Keratinocyte (primary cell): ENCODE data around the gene SCRN1. TPM values are rescaled to one million over a fixed set of nuclear protein-coding genes. Genes with fewer than 3 reads are reported as not detected.

Source experiments
- DNase-seq: peaks from one replicate; pipeline ENCODE4 v3.0.0-alpha.2; 2011; ENCODE audit warnings: low read depth, missing footprints, low spot score
- FAIRE-seq: peaks from 2 replicates; lab custom pipeline; 2011; peaks lifted over from hg19 to GRCh38; lab: Jason Lieb, UNC
- H2AFZ ChIP-seq: 2 replicates; pipeline ENCODE4 v1.6.0; 2012; ENCODE audit warnings: low read length, control low read depth, inconsistent platforms; ENCODE audit not compliant: control insufficient read depth
- H3K27ac ChIP-seq: 2 replicates; pipeline ENCODE4 v1.5.1; 2011; ENCODE audit warnings: low read length; ENCODE audit not compliant: control insufficient read depth, insufficient read depth
- H3K27me3 ChIP-seq: 3 replicates; pipeline ENCODE4 v1.6.0; 2011; ENCODE audit warnings: low read length; ENCODE audit not compliant: control insufficient read depth, insufficient read depth; ENCODE audit errors: extremely low read depth
- H3K36me3 ChIP-seq, 2 experiments: 2 replicates in 1 of 2; 3 replicates in 1 of 2; pipeline ENCODE4 v1.5.1; 2011; ENCODE audit warnings: low read length in 2 of 2, mild to moderate bottlenecking in 1 of 2; ENCODE audit not compliant: control insufficient read depth in 2 of 2, insufficient read depth in 2 of 2; ENCODE audit errors: extremely low read depth in 1 of 2
- H3K4me1 ChIP-seq: 3 replicates; pipeline ENCODE4 v1.5.1; 2011; ENCODE audit warnings: low read length; ENCODE audit not compliant: control insufficient read depth, insufficient read depth; ENCODE audit errors: extremely low read depth
- H3K4me2 ChIP-seq: 3 replicates; pipeline ENCODE4 v1.6.0; 2011; ENCODE audit warnings: low read depth, low read length; ENCODE audit not compliant: control insufficient read depth, insufficient read depth; ENCODE audit errors: extremely low read depth
- H3K4me3 ChIP-seq, 3 experiments: fragments of 200-600 bp in 1 of 3; sonication (generic) in 1 of 3; 2 replicates in 2 of 3; 3 replicates in 1 of 3; pipeline ENCODE4 v1.5.1; 2011 to 2016; ENCODE audit warnings: low read length in 3 of 3, mild to moderate bottlenecking in 3 of 3, control low read depth in 2 of 3, inconsistent platforms in 1 of 3, low read depth in 1 of 3, mixed read lengths in 1 of 3, mixed run types in 1 of 3, moderate library complexity in 1 of 3; ENCODE audit not compliant: control insufficient read depth in 2 of 3, insufficient read depth in 2 of 3; ENCODE audit errors: extremely low read depth in 1 of 3
- H3K79me2 ChIP-seq: 2 replicates; pipeline ENCODE4 v1.6.0; 2012; ENCODE audit warnings: low read length; ENCODE audit not compliant: control insufficient read depth, insufficient read depth
- H3K9ac ChIP-seq: 3 replicates; pipeline ENCODE4 v1.6.0; 2011; ENCODE audit warnings: low read length; ENCODE audit not compliant: control insufficient read depth, insufficient read depth; ENCODE audit errors: extremely low read depth
- H3K9me1 ChIP-seq: 3 replicates; pipeline ENCODE4 v1.6.0; 2011; ENCODE audit warnings: low read length; ENCODE audit not compliant: control insufficient read depth, insufficient read depth; ENCODE audit errors: extremely low read depth
- H3K9me3 ChIP-seq: 2 replicates; pipeline ENCODE4 v1.5.1; 2012; ENCODE audit warnings: low read depth, low read length; ENCODE audit not compliant: control insufficient read depth
- H4K20me1 ChIP-seq: 3 replicates; pipeline ENCODE4 v1.6.0; 2011; ENCODE audit warnings: low read length; ENCODE audit not compliant: control insufficient read depth, insufficient read depth; ENCODE audit errors: extremely low read depth
- EZH2 ChIP-seq: IDR thresholded peaks from one replicate; pipeline ENCODE4 v1.6.1; 2012; ENCODE audit warnings: inconsistent platforms, mild to moderate bottlenecking, low read length, moderate library complexity
- dilution Hi-C: fragments of 300-500 bp; cut with MboI; formaldehyde crosslinking; loops from one replicate; pipeline ENCODE4 v1.7.0; 2020; ENCODE audit warnings: low sequenced_read_pairs; ENCODE audit not compliant: extremely low pct_ligation_motif_present
- polyA plus RNA-seq, 5 experiments: library from polyadenylated mRNA; depleted of rRNA in 3 of 5; stranded (reverse) in 3 of 5; stranded (forward) in 1 of 5; unstranded in 1 of 5; fragments of >200 nt; gene quantifications; 1 replicate in 1 of 5; 2 replicates in 3 of 5; 3 replicates in 1 of 5; pipeline versions ENCODE4 v1.2.1 to v1.2.3, GENCODE V29; 2011 to 2012; ENCODE audit warnings: missing spikeins in 2 of 5, low read depth in 1 of 5, low replicate concordance in 1 of 5
- TF ChIP-seq, protein P1 (sequence below), 3 experiments: IDR thresholded peaks in 1 of 3; conservative IDR thresholded peaks in 1 of 3; optimal IDR thresholded peaks in 1 of 3; 2 replicates in 2 of 3; 3 replicates in 1 of 3; pipeline versions ENCODE3 to v1.5.1; 2011; ENCODE audit warnings: low read length in 3 of 3, mild to moderate bottlenecking in 3 of 3, moderate library complexity in 2 of 3, control low read depth in 1 of 3, inconsistent platforms in 1 of 3; ENCODE audit not compliant: insufficient read depth in 2 of 3; ENCODE audit errors: extremely low read depth in 1 of 3

The SCRN1 gene
- polyA plus RNA-seq, 1 donor (not counting 4 experiments of a cell fraction or from before 2014, with no cell fraction given), result 52.3 TPM

DNA sequence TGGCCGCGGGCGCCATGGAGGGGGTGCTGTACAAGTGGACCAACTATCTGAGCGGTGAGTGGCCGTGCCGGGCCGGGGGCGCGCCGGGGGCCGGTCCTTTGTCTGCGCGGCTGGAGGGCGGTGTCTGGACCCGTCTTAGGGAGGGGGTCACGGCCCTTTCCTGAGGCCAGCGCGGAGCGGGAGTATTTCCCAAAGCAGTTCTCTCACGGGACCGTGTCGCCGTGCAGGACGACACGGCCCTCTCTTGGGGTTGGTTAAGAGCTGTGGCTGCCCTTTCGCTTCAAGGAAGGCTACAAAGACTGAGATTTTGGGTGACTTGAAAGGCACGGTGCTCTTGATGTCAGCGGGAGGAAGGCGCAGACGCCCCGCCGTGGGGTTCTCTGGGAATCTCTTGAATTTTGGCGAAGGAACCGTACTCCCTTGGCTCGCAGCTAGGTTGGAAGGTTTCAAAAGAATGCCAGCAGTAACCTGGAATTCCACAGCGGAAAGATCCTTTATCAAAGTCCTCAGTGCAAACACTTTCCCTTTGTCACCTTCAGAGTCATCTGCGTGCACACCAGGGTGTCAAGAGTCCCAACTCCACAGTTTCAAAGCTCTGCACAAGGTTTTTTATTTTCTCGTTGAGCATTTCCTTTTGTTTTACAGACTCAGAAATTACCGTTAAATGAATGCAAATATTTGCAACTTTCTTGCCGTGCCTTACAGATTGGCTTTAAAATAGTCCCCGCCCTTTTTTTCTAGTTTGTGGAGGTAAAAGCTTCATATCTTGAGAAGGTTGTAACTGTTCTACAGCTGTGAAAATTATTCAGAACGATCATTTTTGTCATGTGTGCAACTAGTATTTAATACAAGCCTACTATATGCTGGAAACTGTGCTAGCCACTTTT, 39.4 kb upstream of the SCRN1 start:
- Histone ChIP-seq H3K79me2 (peaks cover 58% of the 10 kb centered on the region), H3K9me3 (no peaks in the 10 kb centered on the region), H3K9ac (peak overlapping the region; percentile 83), H3K4me1 (peaks cover 22% of the 10 kb centered on the region), H3K27me3 (no peaks in the 10 kb centered on the region), H3K27ac (peak overlapping the region; percentile 81), H3K36me3 (no peaks in the 10 kb centered on the region), H3K4me2 (peak overlapping the region; percentile 77), H3K4me3 (peak overlapping the region; percentile 86 to 99 (median 96)), H3K9me1 (no peaks in the 10 kb centered on the region), H2AFZ (peak overlapping the region; percentile 82), H4K20me1 (no peaks in the 10 kb centered on the region)
- TF ChIP-seq EZH2, result no peak
- TF ChIP-seq, protein P1, sequence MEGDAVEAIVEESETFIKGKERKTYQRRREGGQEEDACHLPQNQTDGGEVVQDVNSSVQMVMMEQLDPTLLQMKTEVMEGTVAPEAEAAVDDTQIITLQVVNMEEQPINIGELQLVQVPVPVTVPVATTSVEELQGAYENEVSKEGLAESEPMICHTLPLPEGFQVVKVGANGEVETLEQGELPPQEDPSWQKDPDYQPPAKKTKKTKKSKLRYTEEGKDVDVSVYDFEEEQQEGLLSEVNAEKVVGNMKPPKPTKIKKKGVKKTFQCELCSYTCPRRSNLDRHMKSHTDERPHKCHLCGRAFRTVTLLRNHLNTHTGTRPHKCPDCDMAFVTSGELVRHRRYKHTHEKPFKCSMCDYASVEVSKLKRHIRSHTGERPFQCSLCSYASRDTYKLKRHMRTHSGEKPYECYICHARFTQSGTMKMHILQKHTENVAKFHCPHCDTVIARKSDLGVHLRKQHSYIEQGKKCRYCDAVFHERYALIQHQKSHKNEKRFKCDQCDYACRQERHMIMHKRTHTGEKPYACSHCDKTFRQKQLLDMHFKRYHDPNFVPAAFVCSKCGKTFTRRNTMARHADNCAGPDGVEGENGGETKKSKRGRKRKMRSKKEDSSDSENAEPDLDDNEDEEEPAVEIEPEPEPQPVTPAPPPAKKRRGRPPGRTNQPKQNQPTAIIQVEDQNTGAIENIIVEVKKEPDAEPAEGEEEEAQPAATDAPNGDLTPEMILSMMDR (optimal IDR thresholded peaks at IDR 0.05 in 1 of 3, IDR thresholded peaks at IDR 0.05 in 1 of 3, conservative IDR thresholded peaks at IDR 0.05 in 1 of 3; ENCODE audit: extremely low read depth in 1 of 3, insufficient read depth in 2 of 3, low read length in 3 of 3), result no peak
- FAIRE-seq, result peak; percentile 23
- no peak for DNase-seq
- dilution Hi-C loops, result no loop called here

DNA sequence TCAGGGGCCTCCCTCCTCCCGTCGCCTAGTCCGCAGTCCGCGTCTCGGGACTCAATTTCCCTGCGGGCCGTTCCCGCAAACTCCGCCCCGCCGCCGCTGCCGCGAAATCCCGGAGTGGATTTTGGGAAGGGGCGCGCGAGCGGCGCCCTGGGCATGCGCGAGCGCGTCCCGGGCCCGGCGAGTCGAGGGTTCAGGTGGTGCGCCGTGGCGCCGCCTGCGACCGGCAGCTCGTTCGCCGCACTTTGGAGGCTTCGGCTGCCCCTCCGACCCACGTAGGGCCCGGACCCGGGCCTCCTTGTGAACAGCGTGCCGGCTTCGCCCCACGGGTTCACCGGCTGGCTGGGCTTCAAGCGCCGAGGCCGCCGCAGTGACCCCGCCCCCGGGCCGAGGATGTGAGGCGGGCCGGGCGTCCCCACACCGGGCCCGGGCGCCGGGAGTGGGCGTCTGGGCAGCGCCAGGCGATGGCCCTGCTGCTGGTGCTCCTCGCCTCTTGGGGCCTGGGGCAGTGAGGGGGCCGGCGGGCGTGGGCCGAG, 38.7 kb upstream of the SCRN1 start, which contains the start of gene PLEKHA8:
Gene PLEKHA8, plus strand, starts transcription at position 197 of the 533 bp plus-strand sequence. CDS start 351 bp downstream, outside the sequence.
- Histone ChIP-seq H3K4me2 (peak within 1 kb of the TSS; percentile 90), H4K20me1 (no peaks in the 10 kb centered on the region)

More for the DNA sequence above, 38.7 kb upstream of the SCRN1 start, which contains the start of gene PLEKHA8:
- dilution Hi-C loops, result no loop called here
- Histone ChIP-seq H2AFZ (peak within 1 kb of the TSS; percentile 96), H3K27me3 (no peaks in the 10 kb centered on the region), H3K9me1 (no peaks in the 10 kb centered on the region), H3K9ac (peak within 1 kb of the TSS; percentile 83), H3K4me3 (peak within 1 kb of the TSS; percentile 86 to 99 (median 96)), H3K36me3 (no peaks in the 10 kb centered on the region), H3K27ac (peak within 1 kb of the TSS; percentile 81), H3K4me1 (peaks cover 22% of the 10 kb centered on the region), H3K79me2 (peaks cover 65% of the 10 kb centered on the region), H3K9me3 (no peaks in the 10 kb centered on the region)
- FAIRE-seq, result no peak
- DNase-seq, result no peak
- TF ChIP-seq, protein P1 (optimal IDR thresholded peaks at IDR 0.05 in 1 of 3, IDR thresholded peaks at IDR 0.05 in 1 of 3, conservative IDR thresholded peaks at IDR 0.05 in 1 of 3; ENCODE audit: extremely low read depth in 1 of 3, insufficient read depth in 2 of 3, low read length in 3 of 3), result peak in 1 of 3 experiments; percentile 18
- no peak for TF ChIP-seq EZH2
